ENCODE results near the gene NINJ1.

- TF ChIP-seq CTCF (IDR thresholded peaks at IDR 0.05), result no peak
- no peak for TF ChIP-seq POLR2AphosphoS5 (IDR thresholded peaks at IDR 0.05)
- no peak for TF ChIP-seq POLR2A (IDR thresholded peaks at IDR 0.05)
- no peak for TF ChIP-seq EP300 (IDR thresholded peaks at IDR 0.05; ENCODE audit: low read depth)
These were observed 39.5 kb upstream of the NINJ1 start for GRCh38 chr9:93173365-93174051.
